HepG2 (cell line): ENCODE results near the gene CEP250. TPM values are rescaled to one million over a fixed set of nuclear protein-coding genes. Genes with fewer than 3 reads are reported as not detected.

ENCODE experiments used
- ARID4A ChIP-seq: sonication (generic); formaldehyde crosslinking; IDR thresholded peaks from 2 replicates; pipeline ENCODE4 v1.5.0; 2020; ENCODE audit warnings: mild to moderate bottlenecking, missing genetic modification reagents, borderline replicate concordance
- CBX2 ChIP-seq, 2 experiments: fragments of 200-600 bp in 1 of 2; sonication (generic); formaldehyde crosslinking in 1 of 2; IDR thresholded peaks; 2 replicates each; pipeline versions ENCODE4 v1.7.0 to v1.8.1; 2018 to 2022; ENCODE audit warnings: low read depth in 2 of 2, low read length in 1 of 2, mild to moderate bottlenecking in 1 of 2, missing genetic modification reagents in 1 of 2
- CENPT ChIP-seq: sonication (generic); formaldehyde crosslinking; IDR thresholded peaks from 2 replicates; pipeline ENCODE4 v1.8.0; 2022; ENCODE audit warnings: low read depth, mild to moderate bottlenecking, moderate library complexity, missing genetic modification reagents
- ELF1 ChIP-seq: sonication (generic); formaldehyde crosslinking; IDR thresholded peaks from 2 replicates; pipeline ENCODE4 v1.4.0; 2020; ENCODE audit warnings: missing genetic modification reagents
- FOXK1 ChIP-seq: sonication (generic); formaldehyde crosslinking; IDR thresholded peaks from 2 replicates; pipeline ENCODE4 v1.4.0; 2020; ENCODE audit warnings: low read depth, missing genetic modification reagents, borderline replicate concordance
- HMGA1 ChIP-seq: sonication (generic); formaldehyde crosslinking; conservative IDR thresholded peaks from 2 replicates; pipeline ENCODE4 v1.4.0; 2020; ENCODE audit warnings: missing genetic modification reagents
- NFIC ChIP-seq: IDR thresholded peaks from 2 replicates; pipeline ENCODE4 v1.6.1; 2012; ENCODE audit warnings: mild to moderate bottlenecking, low read length, inconsistent platforms
- NFYB ChIP-seq: sonication (generic); formaldehyde crosslinking; IDR thresholded peaks from 2 replicates; pipeline ENCODE4 v1.4.0; 2020; ENCODE audit warnings: missing genetic modification reagents
- NFYC ChIP-seq: IDR thresholded peaks from 2 replicates; pipeline ENCODE4 v1.6.1; 2016; ENCODE audit warnings: missing genetic modification reagents, missing compliant biosample characterization
- RBFOX2 ChIP-seq: fragments of 200-400 bp; formaldehyde crosslinking; IDR thresholded peaks from 2 replicates; pipeline ENCODE4 v1.6.1; 2017; ENCODE audit warnings: low read depth, mild to moderate bottlenecking, low read length
- RBM22 ChIP-seq: fragments of 200-400 bp; formaldehyde crosslinking; optimal IDR thresholded peaks from 2 replicates; pipeline ENCODE3; 2017; ENCODE audit warnings: mild to moderate bottlenecking, low read length, moderate library complexity
- RFXAP ChIP-seq: sonication (generic); formaldehyde crosslinking; IDR thresholded peaks from 2 replicates; pipeline ENCODE4 v1.4.0; 2020; ENCODE audit warnings: missing genetic modification reagents, borderline replicate concordance
- SAP130 ChIP-seq: IDR thresholded peaks from 2 replicates; pipeline ENCODE4 v1.6.1; 2016; ENCODE audit warnings: low read depth
- THAP11 ChIP-seq: IDR thresholded peaks from 2 replicates; pipeline ENCODE4 v1.6.1; 2016; ENCODE audit warnings: missing biosample characterization, missing genetic modification reagents
- ZBTB39 ChIP-seq: sonication (generic); formaldehyde crosslinking; IDR thresholded peaks from 2 replicates; pipeline ENCODE4 v1.5.0; 2020; ENCODE audit warnings: missing genetic modification reagents
- ZFP37 ChIP-seq: sonication (generic); formaldehyde crosslinking; IDR thresholded peaks from 2 replicates; pipeline ENCODE4 v1.4.0; 2020; ENCODE audit warnings: missing genetic modification reagents, borderline replicate concordance
- ZNF10 ChIP-seq: sonication (generic); formaldehyde crosslinking; IDR thresholded peaks from 2 replicates; pipeline ENCODE4 v1.4.0; 2020; ENCODE audit warnings: mild to moderate bottlenecking, low read depth, missing genetic modification reagents, borderline replicate concordance
- ZNF614 ChIP-seq: IDR thresholded peaks from 2 replicates; pipeline ENCODE4 v1.6.1; 2018; ENCODE audit warnings: missing biosample characterization, missing genetic modification reagents, inconsistent platforms, borderline replicate concordance
- ZNF678 ChIP-seq: sonication (generic); formaldehyde crosslinking; IDR thresholded peaks from 2 replicates; pipeline ENCODE4 v1.4.0; 2020; ENCODE audit warnings: mild to moderate bottlenecking, missing genetic modification reagents
- polyA plus RNA-seq, 8 experiments: library from polyadenylated mRNA; depleted of rRNA in 3 of 8; stranded (reverse) in 7 of 8; unstranded in 1 of 8; fragments of >200 nt; fragmentation: Illumina TruSeq in 4 of 8; extraction: Trizol in 4 of 8; gene quantifications; 2 replicates each; pipeline versions ENCODE4 v1.2.1 to v1.2.3, GENCODE V29; 2011 to 2016; ENCODE audit warnings: low read depth in 4 of 8, missing spikeins in 1 of 8, mixed read lengths in 1 of 8; ENCODE audit not compliant: insufficient read depth in 1 of 8
- total RNA-seq, 5 experiments: library from RNA; depleted of rRNA; stranded (reverse); fragments of >200 nt; fragmentation: Illumina TruSeq; extraction: Trizol; gene quantifications; 2 replicates each; pipeline ENCODE4 v1.2.3, GENCODE V29; 2016; ENCODE audit warnings: low read depth in 1 of 5
- TF ChIP-seq, protein P1 (sequence below): IDR thresholded peaks from 2 replicates; pipeline ENCODE4 v1.6.1; 2016; ENCODE audit warnings: control low read depth
- TF ChIP-seq, protein P2 (sequence below): IDR thresholded peaks from 2 replicates; pipeline ENCODE4 v1.6.1; 2016; ENCODE audit warnings: missing genetic modification reagents, missing compliant biosample characterization
- TF ChIP-seq, protein P3 (sequence below): sonication (generic); formaldehyde crosslinking; conservative IDR thresholded peaks from 2 replicates; pipeline ENCODE4 v1.4.0; 2020; ENCODE audit warnings: missing genetic modification reagents

Gene CEP250
- total and polyA plus RNA-seq, 2 of the 13 experiments (the other 11 are each of a cell fraction or from before 2014, with no cell fraction given): 28.8 to 55.3 TPM

DNA sequence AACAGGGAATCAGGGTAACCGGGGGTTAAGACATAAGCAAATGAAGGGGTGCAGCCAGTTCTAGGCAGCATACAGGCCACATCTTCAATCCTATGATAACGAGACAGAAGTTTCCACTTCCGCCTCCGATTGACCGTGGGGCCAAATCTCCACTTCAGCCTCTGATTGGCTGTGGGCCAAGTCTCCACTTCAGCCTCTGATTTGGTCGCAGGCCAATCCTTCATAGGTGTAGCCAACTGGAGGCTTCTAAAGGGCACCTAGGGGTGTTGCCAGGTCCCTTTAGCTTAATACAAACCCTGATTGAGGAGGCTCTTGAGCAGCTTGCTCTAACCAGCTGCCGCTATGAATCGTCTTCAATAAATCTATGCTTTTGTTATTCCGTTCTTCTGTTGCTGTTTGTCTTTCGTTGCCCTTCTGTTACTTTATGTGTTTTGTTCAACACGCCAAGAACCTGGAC, 84.4 kb downstream of the CEP250 start (continued):
- TF ChIP-seq NFIC (peak; percentile 74; the same call in 1 of the 2 replicates), ZNF678 (CRISPR knock-in tag) (no peak), ELF1 (CRISPR knock-in tag) (peak; percentile 89), ZFP37 (CRISPR knock-in tag) (0 out of 2 replicates have a peak, but pooled peaks have one; percentile 38), ZNF10 (CRISPR knock-in tag) (no peak), RFXAP (peak; percentile 78), RBFOX2 (peak; percentile 51), NFYC (CRISPR knock-in tag) (peak; percentile 98), SAP130 (peak; percentile 83), FOXK1 (CRISPR knock-in tag) (peak; percentile 78; the same call in 1 of the 2 replicates), ZBTB39 (CRISPR knock-in tag) (no peak), ARID4A (peak; percentile 42; the same call in 1 of the 2 replicates), HMGA1 (no peak), CBX2 (IDR thresholded peaks at IDR 0.05; ENCODE audit: low read depth, low read length) (no peak), CBX2 (CRISPR knock-in tag; IDR thresholded peaks at IDR 0.05; ENCODE audit: low read depth) (no peak), RBM22 (no peak), NFYB (CRISPR knock-in tag) (peak; percentile 96), CENPT (CRISPR knock-in tag) (no peak), ZNF614 (CRISPR knock-in tag) (0 out of 2 replicates have a peak, but pooled peaks have one; percentile 25), THAP11 (CRISPR knock-in tag) (peak; percentile 58)
- TF ChIP-seq, protein P1, sequence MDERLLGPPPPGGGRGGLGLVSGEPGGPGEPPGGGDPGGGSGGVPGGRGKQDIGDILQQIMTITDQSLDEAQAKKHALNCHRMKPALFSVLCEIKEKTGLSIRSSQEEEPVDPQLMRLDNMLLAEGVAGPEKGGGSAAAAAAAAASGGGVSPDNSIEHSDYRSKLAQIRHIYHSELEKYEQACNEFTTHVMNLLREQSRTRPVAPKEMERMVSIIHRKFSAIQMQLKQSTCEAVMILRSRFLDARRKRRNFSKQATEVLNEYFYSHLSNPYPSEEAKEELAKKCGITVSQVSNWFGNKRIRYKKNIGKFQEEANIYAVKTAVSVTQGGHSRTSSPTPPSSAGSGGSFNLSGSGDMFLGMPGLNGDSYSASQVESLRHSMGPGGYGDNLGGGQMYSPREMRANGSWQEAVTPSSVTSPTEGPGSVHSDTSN (CRISPR knock-in tag): peak; percentile 96
- TF ChIP-seq, protein P2, sequence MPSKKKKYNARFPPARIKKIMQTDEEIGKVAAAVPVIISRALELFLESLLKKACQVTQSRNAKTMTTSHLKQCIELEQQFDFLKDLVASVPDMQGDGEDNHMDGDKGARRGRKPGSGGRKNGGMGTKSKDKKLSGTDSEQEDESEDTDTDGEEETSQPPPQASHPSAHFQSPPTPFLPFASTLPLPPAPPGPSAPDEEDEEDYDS (CRISPR knock-in tag): 0 out of 2 replicates have a peak, but pooled peaks have one; percentile 70
- TF ChIP-seq, protein P3, sequence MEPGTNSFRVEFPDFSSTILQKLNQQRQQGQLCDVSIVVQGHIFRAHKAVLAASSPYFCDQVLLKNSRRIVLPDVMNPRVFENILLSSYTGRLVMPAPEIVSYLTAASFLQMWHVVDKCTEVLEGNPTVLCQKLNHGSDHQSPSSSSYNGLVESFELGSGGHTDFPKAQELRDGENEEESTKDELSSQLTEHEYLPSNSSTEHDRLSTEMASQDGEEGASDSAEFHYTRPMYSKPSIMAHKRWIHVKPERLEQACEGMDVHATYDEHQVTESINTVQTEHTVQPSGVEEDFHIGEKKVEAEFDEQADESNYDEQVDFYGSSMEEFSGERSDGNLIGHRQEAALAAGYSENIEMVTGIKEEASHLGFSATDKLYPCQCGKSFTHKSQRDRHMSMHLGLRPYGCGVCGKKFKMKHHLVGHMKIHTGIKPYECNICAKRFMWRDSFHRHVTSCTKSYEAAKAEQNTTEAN (CRISPR knock-in tag): 0 out of 2 replicates have a peak, but pooled peaks have one; percentile 26
